Endothelial cell of umbilical vein (primary cell): ENCODE data around the gene NRROS. TPM values are rescaled to one million over a fixed set of nuclear protein-coding genes. Genes with fewer than 3 reads are reported as not detected.

ENCODE experiments used
- BruUV-seq: library from RNA; stranded (reverse); fragments of 400-500 nt; replicated peaks from 2 replicates; lab custom pipeline; 2021; lab: Mats Ljungman, UMichigan
- CTCF ChIA-PET: fragments of 300-600, 350-600 bp; sonication (Branson Sonifier 250); formaldehyde crosslinking; loops from one replicate; lab custom pipeline; 2021; ENCODE audit warnings: antibody characterized with exemption, inconsistent platforms; lab: Charles Lee
- POLR2A ChIA-PET: fragments of 300-600, 350-600 bp; sonication (Branson Sonifier 250); formaldehyde crosslinking; loops from one replicate; lab custom pipeline; 2021; ENCODE audit warnings: antibody characterized with exemption, inconsistent platforms; lab: Charles Lee
- DNase-seq: peaks from one replicate; pipeline ENCODE4 v3.0.0-alpha.2; 2011; ENCODE audit warnings: low read depth, low spot score
- FAIRE-seq: peaks from 2 replicates; lab custom pipeline; 2011; peaks lifted over from hg19 to GRCh38; lab: Jason Lieb, UNC
- H2AFZ ChIP-seq: 2 replicates; pipeline ENCODE4 v1.6.0; 2012; ENCODE audit warnings: low read depth, low read length, control low read depth, inconsistent platforms
- H3K27ac ChIP-seq: 2 replicates; pipeline ENCODE4 v1.5.1; 2011; ENCODE audit warnings: low read depth, mild to moderate bottlenecking, control low read depth, low read length, moderate library complexity; ENCODE audit not compliant: insufficient read depth
- H3K27me3 ChIP-seq, 2 experiments: 2 replicates each; pipeline versions ENCODE4 v1.6.0 to v1.6.1; 2011; ENCODE audit warnings: low read length in 2 of 2, mixed read lengths in 1 of 2; ENCODE audit not compliant: control insufficient read depth in 2 of 2, insufficient read depth in 2 of 2
- H3K36me3 ChIP-seq, 2 experiments: 2 replicates in 1 of 2; 3 replicates in 1 of 2; pipeline ENCODE4 v1.5.1; 2011; ENCODE audit warnings: low read length in 2 of 2, mild to moderate bottlenecking in 1 of 2, moderate library complexity in 1 of 2; ENCODE audit not compliant: control insufficient read depth in 2 of 2, insufficient read depth in 2 of 2; ENCODE audit errors: extremely low read depth in 1 of 2
- H3K4me1 ChIP-seq: 3 replicates; pipeline ENCODE4 v1.5.1; 2011; ENCODE audit warnings: mild to moderate bottlenecking, low read length; ENCODE audit not compliant: control insufficient read depth, insufficient read depth; ENCODE audit errors: extremely low read depth
- H3K4me2 ChIP-seq: 2 replicates; pipeline ENCODE4 v1.6.1; 2011; ENCODE audit warnings: low read length, control low read depth, mixed read lengths; ENCODE audit not compliant: insufficient read depth
- H3K4me3 ChIP-seq, 3 experiments: fragments of 200-600 bp in 1 of 3; sonication (generic), shearing (Covaris generic) in 1 of 3; replicated peaks in 1 of 3; 2 replicates each; pipeline ENCODE4 v1.5.1; 2011 to 2016; ENCODE audit warnings: control low read depth in 3 of 3, low read length in 3 of 3, mild to moderate bottlenecking in 2 of 3, inconsistent platforms in 1 of 3, low read depth in 1 of 3, moderate library complexity in 1 of 3; ENCODE audit not compliant: insufficient read depth in 1 of 3
- H3K79me2 ChIP-seq: 2 replicates; pipeline ENCODE4 v1.6.0; 2012; ENCODE audit warnings: low read length, inconsistent platforms; ENCODE audit not compliant: control insufficient read depth, insufficient read depth
- H3K9ac ChIP-seq: replicated peaks from 2 replicates; pipeline ENCODE3; 2011; ENCODE audit warnings: low read length, control low read depth; ENCODE audit not compliant: insufficient read depth; ENCODE audit errors: extremely low read depth
- H3K9me1 ChIP-seq: replicated peaks from 3 replicates; pipeline ENCODE4 v1.6.0; 2011; ENCODE audit warnings: mild to moderate bottlenecking, low read length; ENCODE audit not compliant: control insufficient read depth, insufficient read depth; ENCODE audit errors: extremely low read depth
- H3K9me3 ChIP-seq: replicated peaks from 2 replicates; pipeline ENCODE4 v1.5.1; 2012; ENCODE audit warnings: low read length, inconsistent platforms; ENCODE audit not compliant: control insufficient read depth, insufficient read depth
- H4K20me1 ChIP-seq: replicated peaks from 2 replicates; pipeline ENCODE3; 2011; ENCODE audit warnings: mild to moderate bottlenecking, low read length; ENCODE audit not compliant: control insufficient read depth, insufficient read depth; ENCODE audit errors: extremely low read depth
- FOS ChIP-seq: IDR thresholded peaks from 2 replicates; pipeline ENCODE4 v1.6.1; 2011; ENCODE audit warnings: mild to moderate bottlenecking, low read length, moderate library complexity, borderline replicate concordance; ENCODE audit not compliant: insufficient read depth
- MYC ChIP-seq: IDR thresholded peaks from one replicate; pipeline ENCODE4 v1.6.1; 2011; ENCODE audit warnings: mild to moderate bottlenecking, low read depth, low read length
- POLR2A ChIP-seq: IDR thresholded peaks from 2 replicates; pipeline ENCODE4 v1.6.1; 2012; ENCODE audit warnings: low read depth, mild to moderate bottlenecking, control low read depth, low read length
- POLR2AphosphoS5 ChIP-seq: IDR thresholded peaks from 2 replicates; pipeline ENCODE4 v1.6.1; 2012; ENCODE audit warnings: low read depth, mild to moderate bottlenecking, control low read depth, low read length, moderate library complexity; ENCODE audit not compliant: insufficient read depth
- dilution Hi-C: fragments of 300-500 bp; cut with MboI; formaldehyde crosslinking; loops from one replicate; pipeline ENCODE4 v1.15.0; 2019; ENCODE audit warnings: low sequenced_read_pairs; ENCODE audit not compliant: extremely low pct_ligation_motif_present
- intact Hi-C: fragments of 100-400 bp; cut with micrococcal nuclease; formaldehyde crosslinking; loops from one replicate; pipeline ENCODE4 v1.10.0; 2022
- polyA plus RNA-seq, 4 experiments: library from polyadenylated mRNA; depleted of rRNA in 3 of 4; stranded (reverse) in 3 of 4; unstranded in 1 of 4; fragments of >200 nt; gene quantifications; 2 replicates each; pipeline versions ENCODE4 v1.2.1 to v1.2.3, GENCODE V29; 2011 to 2012; ENCODE audit warnings: missing spikeins in 1 of 4
- total RNA-seq: library from RNA; stranded (reverse); gene quantifications from 2 replicates; pipeline ENCODE4 v1.2.3, GENCODE V29; 2021
- TF ChIP-seq, protein P1 (sequence below), 2 donors: IDR thresholded peaks; 1 replicate in 1 of 2; 2 replicates in 1 of 2; pipeline ENCODE4 v1.5.1; 2011; ENCODE audit warnings: low read length in 2 of 2, mild to moderate bottlenecking in 2 of 2, moderate library complexity in 2 of 2, control low read depth in 1 of 2, inconsistent platforms in 1 of 2, low read depth in 1 of 2; ENCODE audit not compliant: insufficient read depth in 1 of 2; ENCODE audit errors: extremely low read depth in 1 of 2

NRROS gene
- total and polyA plus RNA-seq, 2 donors (not counting 3 experiments of a cell fraction or from before 2014, with no cell fraction given): 8.1 to 15.6 TPM

DNA sequence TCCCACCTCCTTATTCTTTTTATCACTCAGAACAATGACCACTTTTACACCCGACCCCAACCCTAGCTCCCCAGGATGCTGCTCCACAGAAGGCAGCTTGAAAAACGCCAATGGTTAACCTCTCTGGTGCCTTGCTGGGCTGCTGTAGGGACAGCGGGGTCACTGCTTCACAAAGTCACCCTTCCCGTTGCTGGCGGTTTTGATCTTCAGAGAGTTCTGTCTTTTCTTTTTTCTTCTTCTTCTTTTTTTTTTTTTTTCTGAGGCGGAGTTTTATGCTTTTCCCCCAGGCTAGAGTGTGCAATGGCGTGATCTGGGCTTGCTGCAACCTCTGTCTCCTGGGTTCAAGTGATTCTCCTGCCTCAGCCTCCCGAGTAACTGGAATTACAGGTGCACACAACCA, 51.9 kb downstream of the NRROS start:
- Histone ChIP-seq H3K9ac (no peak overlapping the region), H3K4me3 (no peak overlapping the region), H3K79me2 (no peaks in the 10 kb centered on the region), H3K9me1 (no peaks in the 10 kb centered on the region), H4K20me1 (no peaks in the 10 kb centered on the region), H3K36me3 (no peaks in the 10 kb centered on the region), H3K4me1 (peaks cover 7% of the 10 kb centered on the region), H3K27ac (no peak overlapping the region), H3K4me2 (no peak overlapping the region), H3K9me3 (no peaks in the 10 kb centered on the region), H3K27me3 (peaks cover 0 to 2% of the 10 kb centered on the region in 2 experiments), H2AFZ (no peak overlapping the region)
- intact Hi-C loops: no loop called here
- ChIA-PET POLR2A (no interaction called here), CTCF (interaction anchor here (1.0 to 11.4 kb wide), 4 partner anchors 34 to 163 kb away, joined by 3 to 334 read pairs (median 4); no protein-coding TSS in a partner anchor)
- FAIRE-seq (no peak), DNase-seq (no peak)
- dilution Hi-C loops: no loop called here
- TF ChIP-seq POLR2AphosphoS5: no peak
- no TSS peak for BruUV-seq

- Histone ChIP-seq H2AFZ (no peak overlapping the region), H3K4me2 (no peak overlapping the region), H4K20me1 (no peaks in the 10 kb centered on the region), H3K9ac (no peak overlapping the region), H3K4me1 (no peaks in the 10 kb centered on the region), H3K27ac (no peak overlapping the region), H3K4me3 (no peak overlapping the region), H3K36me3 (no peaks in the 10 kb centered on the region), H3K9me3 (no peaks in the 10 kb centered on the region), H3K9me1 (no peaks in the 10 kb centered on the region), H3K27me3 (peaks cover 0 to 2% of the 10 kb centered on the region in 2 experiments), H3K79me2 (no peaks in the 10 kb centered on the region)
- dilution Hi-C loops (no loop called here), intact Hi-C loops (no loop called here)
- ChIA-PET POLR2A (no interaction called here), CTCF (interaction anchor here (0.6 to 11.4 kb wide), 12 partner anchors 10 to 171 kb away, joined by 3 to 334 read pairs (median 5); no protein-coding TSS in a partner anchor)
- no TSS peak for BruUV-seq
- DNase-seq (no peak), FAIRE-seq (peak; percentile 67)
- TF ChIP-seq MYC: no peak
- no peak for TF ChIP-seq FOS
- no peak for TF ChIP-seq POLR2A
- TF ChIP-seq, protein P1, sequence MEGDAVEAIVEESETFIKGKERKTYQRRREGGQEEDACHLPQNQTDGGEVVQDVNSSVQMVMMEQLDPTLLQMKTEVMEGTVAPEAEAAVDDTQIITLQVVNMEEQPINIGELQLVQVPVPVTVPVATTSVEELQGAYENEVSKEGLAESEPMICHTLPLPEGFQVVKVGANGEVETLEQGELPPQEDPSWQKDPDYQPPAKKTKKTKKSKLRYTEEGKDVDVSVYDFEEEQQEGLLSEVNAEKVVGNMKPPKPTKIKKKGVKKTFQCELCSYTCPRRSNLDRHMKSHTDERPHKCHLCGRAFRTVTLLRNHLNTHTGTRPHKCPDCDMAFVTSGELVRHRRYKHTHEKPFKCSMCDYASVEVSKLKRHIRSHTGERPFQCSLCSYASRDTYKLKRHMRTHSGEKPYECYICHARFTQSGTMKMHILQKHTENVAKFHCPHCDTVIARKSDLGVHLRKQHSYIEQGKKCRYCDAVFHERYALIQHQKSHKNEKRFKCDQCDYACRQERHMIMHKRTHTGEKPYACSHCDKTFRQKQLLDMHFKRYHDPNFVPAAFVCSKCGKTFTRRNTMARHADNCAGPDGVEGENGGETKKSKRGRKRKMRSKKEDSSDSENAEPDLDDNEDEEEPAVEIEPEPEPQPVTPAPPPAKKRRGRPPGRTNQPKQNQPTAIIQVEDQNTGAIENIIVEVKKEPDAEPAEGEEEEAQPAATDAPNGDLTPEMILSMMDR (IDR thresholded peaks at IDR 0.05; ENCODE audit: extremely low read depth in 1 of 2, insufficient read depth in 1 of 2, low read depth in 1 of 2, low read length in 2 of 2): no peak
Observed at GRCh38 chr3:196694202-196694638, 54.7 kb downstream of the NRROS start.
